HG03060 (cell line): ENCODE data around the gene SERPINA3.

Source experiments
- ATAC-seq: cut with Tn5 transposase; IDR thresholded peaks from one replicate; pipeline ENCODE4 v1.9.1; 2021; ENCODE audit warnings: low read depth, moderate number of reproducible peaks; ENCODE audit not compliant: unreplicated experiment

Gene SERPINA3

GRCh38 chr14:94612580-94613554 is 676 bp downstream of the SERPINA3 start:
- no peak for ATAC-seq

- ATAC-seq = no peak
These were observed 1.8 kb downstream of the SERPINA3 start for GRCh38 chr14:94613720-94614644.

GRCh38 chr14:94614802-94615201 is 2.6 kb downstream of the SERPINA3 start:
- no peak for ATAC-seq

GRCh38 chr14:94615254-94615653 is 3.1 kb downstream of the SERPINA3 start:
- ATAC-seq = no peak

DNA sequence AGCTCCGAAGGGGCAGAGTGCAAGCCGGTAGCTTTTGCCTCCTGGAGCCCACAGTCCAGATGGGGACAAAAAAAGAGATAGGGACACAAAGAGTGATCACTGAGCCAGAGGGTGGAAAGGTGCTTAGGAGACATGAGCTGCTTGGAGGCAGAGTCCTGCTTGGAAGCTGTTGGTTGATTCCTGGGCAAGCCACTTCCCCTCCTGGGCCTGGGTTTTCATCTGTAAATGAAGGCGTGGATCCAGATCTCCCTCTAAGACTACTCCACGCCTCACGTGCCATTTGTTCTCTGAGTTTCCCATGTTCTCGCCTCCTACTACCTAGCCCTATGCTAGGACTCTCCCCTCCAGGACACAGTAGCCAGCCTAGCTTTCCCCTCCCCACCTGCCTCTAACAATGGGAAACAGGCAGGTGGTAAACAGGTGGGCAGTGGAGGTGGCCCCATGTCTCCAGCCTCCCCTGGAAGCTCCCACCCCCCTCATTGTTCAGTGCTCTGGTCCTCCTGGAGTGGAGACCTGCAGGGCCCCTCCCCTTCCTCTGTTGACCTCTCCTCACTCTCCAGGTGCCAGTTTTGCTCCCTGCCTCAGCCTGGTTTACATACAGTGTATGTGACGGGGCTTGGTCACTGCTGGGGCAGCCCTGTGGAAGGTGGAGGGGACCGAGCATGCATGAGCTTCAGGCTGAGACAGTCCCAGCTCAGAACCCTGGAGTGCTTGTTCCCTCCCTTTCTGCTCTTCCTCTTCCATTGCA is 3.8 kb downstream of the SERPINA3 start:
- ATAC-seq = no peak

GRCh38 chr14:94617366-94617941 is 5.3 kb downstream of the SERPINA3 start:
- no peak for ATAC-seq

DNA sequence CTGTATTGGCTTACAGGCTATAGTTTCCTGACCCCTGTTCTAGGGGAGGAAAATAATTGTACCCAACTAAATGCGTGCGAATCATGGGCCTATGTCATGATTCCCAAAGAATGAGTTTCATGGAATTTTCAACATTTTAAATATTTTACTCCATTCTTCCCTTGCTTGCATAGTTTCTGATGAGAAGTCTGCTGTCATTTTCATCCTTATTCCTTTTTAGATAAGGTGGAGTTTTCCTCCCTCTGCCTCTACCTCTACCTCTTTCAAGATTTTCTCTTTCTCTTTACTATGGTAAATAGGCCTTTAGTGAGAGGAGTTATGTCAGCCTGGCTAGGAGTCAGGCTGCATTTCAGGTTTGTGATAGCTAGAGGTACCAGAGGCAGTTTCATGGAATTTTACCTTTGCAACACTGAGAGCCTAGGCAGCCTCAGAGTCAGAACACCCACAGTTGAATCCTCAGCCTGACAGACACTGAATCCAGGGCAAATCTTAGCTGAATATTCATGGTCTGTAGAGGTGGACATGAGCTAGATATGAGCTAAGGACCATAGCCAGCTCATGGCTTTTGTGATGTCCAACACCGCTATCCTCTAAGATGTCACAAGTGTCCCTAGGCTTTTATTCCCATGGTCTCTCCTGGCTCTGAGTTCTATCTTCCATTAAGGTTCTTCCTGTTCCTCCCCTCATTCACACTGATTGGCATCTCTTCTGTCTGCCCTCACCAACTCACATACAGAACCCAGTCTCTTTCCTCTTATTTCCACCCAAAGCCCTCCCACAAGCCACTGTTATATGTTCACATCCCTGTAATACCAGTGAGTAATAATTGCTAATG is 6.0 kb downstream of the SERPINA3 start:
- no peak for ATAC-seq

GRCh38 chr14:94619297-94619696 is 7.1 kb downstream of the SERPINA3 start:
- no peak for ATAC-seq

- ATAC-seq = no peak
These were observed 8.4 kb downstream of the SERPINA3 start for GRCh38 chr14:94620597-94620996.

- no peak for ATAC-seq
These were observed 9.4 kb downstream of the SERPINA3 start for GRCh38 chr14:94621358-94622134.

DNA sequence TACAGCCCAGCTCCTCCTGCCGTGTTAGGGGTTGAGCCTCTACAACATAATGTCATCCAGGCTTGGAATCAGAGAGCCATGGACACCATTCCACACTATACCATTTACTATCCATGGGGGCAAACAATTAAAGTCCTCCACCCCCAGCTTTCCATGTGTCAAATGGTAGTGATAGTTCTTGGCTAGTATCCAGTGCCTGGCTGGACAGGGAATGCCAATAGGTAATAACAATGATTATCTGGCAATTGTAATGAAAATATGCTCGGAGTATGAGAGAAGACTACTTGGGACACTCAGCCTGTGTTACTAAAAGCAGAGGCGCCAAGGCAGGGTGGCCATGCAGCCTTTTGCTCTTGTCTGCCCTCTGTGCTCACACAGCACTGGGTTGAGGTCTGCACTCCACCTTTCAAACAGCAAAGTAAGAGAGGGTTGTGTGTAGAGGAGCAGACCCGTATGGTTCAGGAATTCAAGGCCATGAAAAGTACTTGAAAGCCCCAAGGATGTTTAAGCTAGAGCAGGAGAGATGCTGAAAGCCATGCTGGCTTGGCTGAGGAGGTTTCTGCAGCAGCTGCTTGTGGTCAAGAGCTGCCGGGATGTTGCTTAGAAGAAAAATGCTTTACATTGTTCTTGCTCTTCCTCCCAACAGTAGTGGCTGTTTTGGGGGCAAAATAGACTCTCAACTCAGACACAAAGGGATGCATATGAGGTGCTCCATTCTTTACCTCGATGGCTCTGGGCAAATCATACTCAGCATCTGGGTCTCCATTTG is 10.6 kb downstream of the SERPINA3 start:
- ATAC-seq = no peak

DNA sequence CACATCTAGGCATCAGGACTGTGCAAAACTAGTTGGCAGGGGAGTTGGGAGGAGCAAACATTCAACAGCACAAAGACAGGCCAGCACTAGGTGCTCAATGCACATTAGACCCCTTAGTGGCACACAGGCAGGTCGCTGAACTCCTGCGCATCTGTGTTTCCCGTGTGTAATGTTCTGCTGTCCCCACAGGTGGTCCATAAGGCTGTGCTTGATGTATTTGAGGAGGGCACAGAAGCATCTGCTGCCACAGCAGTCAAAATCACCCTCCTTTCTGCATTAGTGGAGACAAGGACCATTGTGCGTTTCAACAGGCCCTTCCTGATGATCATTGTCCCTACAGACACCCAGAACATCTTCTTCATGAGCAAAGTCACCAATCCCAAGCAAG is 11.2 kb downstream of the SERPINA3 start:
- no peak for ATAC-seq

- no peak for ATAC-seq
These were observed 11.8 kb downstream of the SERPINA3 start for GRCh38 chr14:94623856-94624499.

GRCh38 chr14:94624537-94625352 is 12.6 kb downstream of the SERPINA3 start:
- ATAC-seq = no peak

- no peak for ATAC-seq
These were observed 13.1 kb downstream of the SERPINA3 start for GRCh38 chr14:94625353-94625635.

DNA sequence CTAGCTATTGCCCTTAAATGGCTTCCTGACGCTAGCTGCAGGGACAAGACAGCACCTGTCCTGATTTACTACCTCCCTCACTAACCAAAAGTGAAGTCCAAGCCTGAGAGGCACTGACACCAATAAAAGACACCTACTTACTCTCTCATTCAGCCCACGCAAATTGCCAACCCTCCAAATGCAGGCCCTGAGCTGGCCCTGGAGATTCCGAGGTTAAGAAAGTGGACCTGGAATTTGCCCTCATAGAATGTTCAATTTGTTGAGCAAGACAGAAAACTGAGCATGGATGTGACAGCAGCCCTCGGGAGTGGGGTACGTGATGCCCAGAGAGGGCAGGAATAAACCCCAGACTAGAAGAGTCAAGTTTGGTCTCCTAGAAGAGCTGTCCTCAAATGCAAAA is 16.4 kb downstream of the SERPINA3 start:
- ATAC-seq = no peak

DNA sequence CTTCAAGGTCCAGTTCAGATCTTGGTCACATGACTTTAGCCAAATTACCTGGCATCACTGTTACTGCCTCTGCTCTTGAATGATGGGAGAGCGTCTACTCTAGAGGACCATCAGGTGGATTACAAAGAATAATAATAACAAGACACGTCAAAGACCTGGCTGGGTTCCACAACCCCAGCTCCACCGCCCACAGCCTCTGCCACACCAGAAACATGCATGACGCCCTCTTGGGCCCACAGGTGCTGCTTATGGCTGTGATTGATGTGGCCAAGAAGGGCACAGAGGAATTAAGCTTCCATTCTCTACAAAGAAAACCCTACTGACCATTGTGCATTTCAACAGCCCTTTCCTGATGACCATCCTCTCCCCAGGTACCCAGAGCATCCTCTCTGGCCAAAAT is 18.2 kb downstream of the SERPINA3 start:
- no peak for ATAC-seq
